CD4-positive, alpha-beta T cell treated with Interleukin-1 beta for 1 hour (primary cell): ENCODE data around the gene QPRT.
"Not testable (repeated sequence)": the region's sequence is repeated elsewhere in the genome, so short reads cannot be mapped to it uniquely, and the experiment has no call there.

Source experiments
- DNase-seq, 2 donors: peaks; one replicate each; pipeline ENCODE4 v3.0.0-alpha.2; 2020 to 2022

The QPRT gene

GRCh38 chr16:29694384-29695195 lies 15.6 kb downstream of the QPRT start:
- DNase-seq, result no peak

DNA sequence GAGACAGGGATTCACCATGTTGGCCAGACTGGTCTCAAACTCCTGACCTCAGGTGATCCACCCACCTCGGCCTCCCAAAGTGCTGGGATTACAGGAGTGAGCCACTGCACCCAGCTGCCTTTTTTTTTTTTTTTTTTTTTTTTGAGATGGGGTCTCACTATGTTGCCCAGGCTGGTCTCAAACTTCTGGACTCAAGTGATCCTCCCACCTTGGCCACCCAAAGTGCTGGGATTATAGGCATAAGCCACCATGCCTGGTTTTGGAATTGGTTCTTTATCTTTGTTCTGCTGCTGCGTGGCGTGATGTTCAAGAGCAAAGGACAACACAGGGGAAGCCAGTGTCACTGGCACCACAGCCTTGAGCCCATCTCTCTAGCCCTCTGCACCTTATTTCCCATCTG lies 16.7 kb downstream of the QPRT start:
- DNase-seq, result not testable (repeated sequence)

DNA sequence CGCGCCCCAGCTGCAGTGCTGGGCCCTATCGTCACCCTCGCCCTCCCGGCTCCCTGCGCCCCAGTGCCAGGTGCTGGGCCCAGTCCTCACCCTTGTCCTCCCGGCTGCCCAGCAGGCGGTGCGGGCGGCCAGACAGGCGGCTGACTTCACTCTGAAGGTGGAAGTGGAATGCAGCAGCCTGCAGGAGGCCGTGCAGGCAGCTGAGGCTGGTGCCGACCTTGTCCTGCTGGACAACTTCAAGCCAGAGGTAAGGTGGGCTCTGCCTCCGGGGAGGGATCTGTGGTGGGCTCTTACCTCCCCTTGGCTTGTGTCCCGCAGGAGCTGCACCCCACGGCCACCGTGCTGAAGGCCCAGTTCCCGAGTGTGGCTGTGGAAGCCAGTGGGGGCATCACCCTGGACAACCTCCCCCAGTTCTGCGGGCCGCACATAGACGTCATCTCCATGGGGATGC lies 17.9 kb downstream of the QPRT start:
- no peak for DNase-seq

DNA sequence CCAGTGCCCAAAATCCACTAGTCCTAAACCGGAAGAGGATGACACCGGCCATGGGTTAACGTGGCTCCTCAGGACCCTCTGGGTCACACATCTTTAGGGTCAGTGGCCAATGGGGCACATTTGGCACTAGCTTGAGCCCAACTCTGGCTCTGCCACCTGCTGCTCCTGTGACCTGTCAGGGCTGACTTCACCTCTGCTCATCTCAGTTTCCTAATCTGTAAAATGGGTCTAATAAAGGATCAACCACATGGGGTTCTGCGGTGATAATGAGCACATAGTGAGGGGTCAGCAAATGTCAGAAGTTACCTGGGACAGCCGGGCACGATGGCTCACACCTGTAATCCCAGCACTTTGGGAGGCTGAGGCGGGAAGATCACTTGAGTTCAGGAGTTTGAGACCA lies 18.4 kb downstream of the QPRT start:
- no peak for DNase-seq

DNA sequence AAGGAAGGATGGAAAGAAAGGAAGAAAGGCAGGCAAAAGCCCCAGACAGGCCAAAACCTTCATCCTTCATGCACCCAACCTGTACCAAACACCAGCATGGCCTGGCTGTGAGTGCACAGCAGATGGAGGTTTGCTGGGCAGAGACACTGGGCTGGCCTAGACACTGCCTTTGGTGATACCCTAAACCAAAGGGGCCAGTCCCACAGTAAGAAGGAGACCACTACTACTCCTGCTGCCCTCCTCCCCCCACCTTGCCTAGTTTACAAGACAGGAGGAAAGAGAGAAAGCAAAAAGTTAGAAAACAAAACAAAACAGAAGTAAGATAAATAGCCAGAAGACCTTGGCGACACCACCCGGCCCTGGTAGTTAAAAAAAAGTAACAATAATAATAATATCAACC lies 19.1 kb downstream of the QPRT start:
- DNase-seq, result no peak

GRCh38 chr16:29698484-29699323 lies 19.7 kb downstream of the QPRT start:
- DNase-seq, result no peak

GRCh38 chr16:29699324-29700219 lies 20.6 kb downstream of the QPRT start:
- no peak for DNase-seq

DNA sequence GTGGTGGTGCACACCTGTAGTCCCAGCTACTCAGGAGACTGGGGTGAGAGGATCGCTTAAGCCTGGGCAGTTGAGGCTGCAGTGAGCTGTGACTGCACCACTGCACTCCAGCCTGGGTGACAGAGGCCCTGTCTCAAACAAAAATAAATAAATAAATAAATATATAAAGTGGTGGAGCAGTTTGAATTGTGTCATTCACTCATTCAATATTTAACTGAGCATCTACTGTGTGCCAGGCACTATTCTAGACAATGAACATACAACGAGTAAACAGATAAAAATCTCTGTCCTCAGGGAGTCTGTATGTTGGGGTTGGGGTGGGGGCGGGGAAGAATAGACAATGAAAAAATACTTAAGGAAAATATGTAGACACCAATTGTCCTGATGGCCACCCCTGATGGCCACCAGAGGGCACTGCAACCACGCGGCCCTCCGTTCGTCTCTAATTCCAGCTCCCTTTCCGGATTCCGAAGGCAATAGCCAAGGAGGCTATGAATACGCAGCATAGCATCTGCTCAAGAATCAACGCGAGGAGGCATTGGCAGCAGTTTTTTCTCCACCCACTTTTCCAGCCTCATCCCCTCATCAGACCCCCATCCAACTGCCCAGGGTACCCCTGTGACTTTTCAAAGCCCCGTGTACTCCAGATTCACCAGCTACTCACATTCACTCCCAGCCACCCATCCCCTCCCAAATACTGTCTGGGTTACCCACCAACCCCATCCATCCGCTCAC lies 21.4 kb downstream of the QPRT start:
- peak; percentile 77 to 78 for DNase-seq

DNA sequence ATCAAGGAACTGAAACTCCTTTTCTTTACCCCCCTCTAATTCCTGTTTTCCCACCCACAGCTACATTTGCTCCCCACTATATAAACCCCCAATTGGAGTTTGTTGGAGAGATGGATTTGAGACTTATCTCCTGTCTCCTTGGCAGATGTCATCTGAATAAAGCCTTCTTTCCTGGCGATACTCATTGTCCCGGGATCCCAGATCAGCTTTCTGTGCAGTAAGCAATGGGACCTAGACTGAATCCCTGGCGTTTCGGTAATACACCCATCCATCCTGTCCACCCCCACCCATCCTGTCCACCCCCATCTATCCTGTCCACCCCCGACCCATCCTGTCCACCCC lies 22.2 kb downstream of the QPRT start:
- DNase-seq, result no peak

- DNase-seq, result peak; percentile 53 to 66
Observed at GRCh38 chr16:29702269-29702668, 23.3 kb downstream of the QPRT start.

DNA sequence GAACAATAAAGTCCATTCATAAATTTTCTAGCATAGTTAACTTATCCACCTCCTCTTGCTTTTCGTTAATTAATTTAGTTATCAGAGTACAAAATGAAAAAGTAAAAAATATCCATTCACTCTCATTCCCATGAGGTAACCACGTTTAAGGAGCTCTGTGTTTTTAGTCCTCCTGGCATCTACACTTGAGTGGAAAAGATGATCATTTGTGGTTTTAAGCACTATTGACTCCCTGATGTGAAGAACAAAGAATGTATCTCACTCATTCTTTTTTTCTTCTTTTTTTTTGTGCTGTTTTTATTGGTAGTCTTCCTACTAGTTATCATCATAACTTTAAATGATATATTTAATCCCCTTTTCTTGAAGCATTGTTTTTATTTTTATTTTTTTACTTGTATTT lies 26.1 kb downstream of the QPRT start:
- no peak for DNase-seq

DNA sequence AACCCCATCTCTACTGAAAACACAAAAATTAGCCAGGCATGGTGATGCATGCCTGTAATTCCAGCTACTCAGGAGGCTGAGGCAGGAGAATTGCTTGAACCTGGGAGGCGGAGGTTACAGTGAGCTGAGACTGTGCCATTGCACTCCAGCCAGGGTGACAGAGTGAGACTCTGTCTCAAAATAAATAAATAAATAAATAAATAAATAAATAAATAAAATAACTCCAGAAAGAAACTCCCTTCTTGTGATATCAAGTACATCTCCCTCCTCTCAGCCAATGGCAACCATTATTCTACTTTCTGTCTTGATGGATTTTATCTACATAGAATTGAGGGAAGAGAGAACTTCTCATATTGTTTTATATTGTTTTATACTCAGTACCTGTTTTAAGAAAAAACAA lies 28.2 kb downstream of the QPRT start:
- not testable (repeated sequence) for DNase-seq

- DNase-seq, result no peak
Observed at GRCh38 chr16:29708917-29709600, 30.1 kb downstream of the QPRT start.

GRCh38 chr16:29709657-29710056 lies 30.7 kb downstream of the QPRT start:
- not testable (repeated sequence) for DNase-seq

DNA sequence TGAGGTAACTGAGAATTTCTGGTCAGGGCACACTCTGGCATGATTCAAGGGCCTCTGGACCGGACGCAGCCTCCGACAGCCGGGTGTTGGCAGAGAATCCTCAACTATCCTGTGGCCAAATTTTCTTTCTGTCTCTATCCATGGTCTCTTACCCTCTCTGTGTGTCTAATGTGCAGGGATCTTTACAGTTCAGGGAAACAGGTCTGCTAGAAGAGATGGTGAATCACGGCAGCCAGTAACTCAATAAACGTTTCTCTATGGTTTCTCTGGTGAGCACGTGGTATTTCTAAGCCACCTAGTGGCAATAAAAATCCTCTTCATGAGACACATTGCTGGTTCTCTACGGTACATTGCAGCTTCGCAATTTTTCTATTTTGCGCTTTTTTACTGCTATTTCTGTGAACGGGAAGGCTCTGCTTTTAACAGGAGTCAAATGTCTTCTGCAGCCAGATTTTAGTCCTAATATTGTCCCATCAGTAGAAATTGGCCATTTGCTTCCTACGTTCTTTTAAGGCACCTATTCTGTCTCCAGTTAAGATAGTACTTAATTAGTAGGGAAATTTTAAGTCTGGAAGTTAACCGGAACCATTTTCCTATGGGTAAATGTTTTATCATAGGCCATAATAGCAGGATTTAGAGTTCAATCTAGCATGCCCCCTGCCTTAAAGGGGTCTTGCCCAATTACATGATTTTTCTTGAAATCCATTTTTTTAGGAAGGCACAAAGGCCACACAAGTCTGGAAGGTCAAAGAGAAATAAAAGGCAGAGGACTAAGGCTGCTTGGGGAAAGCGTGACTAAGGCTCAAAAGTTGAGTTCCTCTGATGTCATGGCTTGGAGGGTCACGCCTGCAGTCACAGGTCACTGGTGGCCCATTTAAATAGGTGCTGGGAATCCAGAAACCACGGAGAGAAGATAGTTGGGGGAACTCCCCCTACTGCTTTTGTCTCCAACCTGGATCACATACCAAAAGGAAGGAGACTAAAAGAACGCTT lies 31.5 kb downstream of the QPRT start:
- DNase-seq, result peak; percentile 46 to 75

DNA sequence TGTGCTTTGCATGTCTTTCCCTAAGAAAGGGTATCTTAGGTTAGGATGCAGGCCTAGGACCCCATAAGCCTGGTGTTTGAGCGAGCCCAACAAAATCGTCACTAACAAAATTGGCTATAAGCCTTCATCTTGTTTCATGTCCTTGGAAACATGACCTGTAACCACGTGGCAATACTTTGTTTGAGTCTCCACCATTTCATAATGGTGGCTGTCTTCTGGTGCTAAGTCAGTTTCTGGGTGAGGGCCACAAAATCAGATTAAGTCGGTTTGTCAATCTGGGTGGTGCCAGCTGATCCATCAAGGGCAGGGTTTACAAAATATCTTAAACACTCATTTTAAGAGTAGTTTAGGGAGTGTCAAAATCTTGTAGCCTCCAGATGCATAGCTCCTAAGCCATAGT lies 33.8 kb downstream of the QPRT start:
- DNase-seq, result no peak

- no peak for DNase-seq
Observed at GRCh38 chr16:29714396-29714795, 35.4 kb downstream of the QPRT start.

DNA sequence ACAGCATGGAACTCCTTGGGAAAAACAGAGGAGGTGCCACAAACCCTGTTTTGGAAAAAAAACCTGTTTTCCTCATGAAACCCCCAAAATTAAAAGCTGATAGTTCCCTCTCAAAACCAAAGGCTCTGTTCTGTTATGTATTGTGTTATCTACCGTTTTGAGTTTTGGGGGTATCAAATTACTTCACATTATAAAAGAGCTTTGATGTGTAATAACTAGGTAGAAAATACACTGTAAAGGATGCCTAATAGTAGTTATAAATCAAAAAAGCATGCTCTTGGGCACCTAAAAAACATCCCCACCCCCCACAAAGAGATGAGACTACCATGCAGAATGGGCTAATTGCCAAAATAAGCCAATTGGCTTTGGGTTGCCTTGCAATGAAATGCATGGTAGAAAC lies 36.0 kb downstream of the QPRT start:
- no peak for DNase-seq

DNA sequence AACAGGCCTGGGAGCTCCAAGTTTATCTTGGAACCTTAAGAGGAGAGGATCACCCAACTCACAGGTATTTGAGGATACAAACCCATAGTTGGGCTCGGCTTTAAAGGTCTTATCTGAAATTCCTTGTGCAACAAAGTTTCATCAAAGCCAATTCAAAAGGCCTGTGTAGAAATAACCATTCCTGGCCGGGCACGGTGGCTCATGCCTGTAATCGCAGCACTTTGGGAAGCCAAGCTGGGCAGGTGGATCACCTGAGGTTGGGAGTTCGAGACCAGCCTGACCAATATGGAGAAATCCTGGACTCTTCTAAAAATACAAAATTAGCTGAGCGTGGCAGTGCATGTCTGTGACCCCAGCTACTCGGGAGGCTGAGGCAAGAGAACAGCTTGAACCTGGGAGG lies 38.1 kb downstream of the QPRT start:
- DNase-seq, result no peak

GRCh38 chr16:29719063-29719462 lies 40.1 kb downstream of the QPRT start:
- no peak for DNase-seq

- DNase-seq, result no peak
Observed at GRCh38 chr16:29720703-29721102, 41.7 kb downstream of the QPRT start.
